Muscle layer of colon (tissue), 2 donors: Measurements from ENCODE around the gene SPIN2A.
"Not testable (repeated sequence)": the region's sequence is repeated elsewhere in the genome, so short reads cannot be mapped to it uniquely, and the experiment has no call there.

Experiments
- H3K27ac ChIP-seq: one replicate; pipeline ENCODE4 v1.7.0; 2013; ENCODE audit warnings: low read depth, mild to moderate bottlenecking, low read length, moderate library complexity
- H3K27me3 ChIP-seq, 2 donors: one replicate each; pipeline ENCODE4 v1.7.0; 2013; ENCODE audit warnings: low read length in 2 of 2, mild to moderate bottlenecking in 2 of 2; ENCODE audit not compliant: insufficient read depth in 2 of 2, control insufficient read depth in 1 of 2
- H3K36me3 ChIP-seq: one replicate; pipeline ENCODE4 v1.7.0; 2013; ENCODE audit warnings: mild to moderate bottlenecking, low read length; ENCODE audit not compliant: insufficient read depth
- H3K4me1 ChIP-seq: one replicate; pipeline ENCODE4 v1.7.0; 2013; ENCODE audit warnings: mild to moderate bottlenecking, low read length; ENCODE audit not compliant: insufficient read depth
- H3K4me3 ChIP-seq, 2 donors: one replicate each; pipeline ENCODE4 v1.7.0; 2013; ENCODE audit warnings: low read length in 2 of 2, low read depth in 1 of 2, mild to moderate bottlenecking in 1 of 2, moderate library complexity in 1 of 2
- H3K9ac ChIP-seq: one replicate; pipeline ENCODE4 v1.7.0; 2013; ENCODE audit warnings: low read length
- H3K9me3 ChIP-seq: one replicate; pipeline ENCODE4 v1.7.0; 2013; ENCODE audit warnings: mild to moderate bottlenecking, low read length
- donor health status: abdominal sarcoma.
- donor health status: Adenocarcinoma of cecum.

Gene SPIN2A

GRCh38 chrX:57137073-57137472, at the start of gene SPIN2A:
Gene SPIN2A, minus strand, starts transcription at chrX:57137397. Its CDS starts 800 bp downstream, at chrX:57136597.
- H3K27me3 ChIP-seq, H3K27ac ChIP-seq, H3K9me3 ChIP-seq, H3K36me3 ChIP-seq, H3K4me3 ChIP-seq, H3K9ac ChIP-seq, H3K4me1 ChIP-seq: not testable (repeated sequence)

DNA sequence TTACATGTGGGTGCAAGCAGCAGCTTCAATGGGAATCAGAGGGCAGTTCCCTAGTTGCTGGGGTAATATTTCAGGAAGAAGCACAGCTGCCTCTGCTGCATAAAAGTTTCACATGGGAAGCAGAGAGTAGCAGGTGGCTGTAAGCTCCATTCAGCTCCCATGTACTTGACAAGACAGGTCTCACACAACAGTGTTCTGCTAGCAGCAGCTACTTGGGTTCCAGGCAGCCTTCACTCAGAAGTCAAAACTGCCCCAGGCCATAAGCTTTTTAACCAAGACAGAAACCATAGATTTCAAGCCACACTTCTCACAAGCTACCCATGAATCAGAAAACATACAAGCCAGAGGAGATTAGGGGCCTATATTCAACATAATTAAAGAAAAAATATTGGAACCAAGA, 41.4 kb upstream of the SPIN2A start:
- H3K9me3 ChIP-seq, result no peaks in the 10 kb centered on the region

GRCh38 chrX:57177070-57177469, 39.9 kb upstream of the SPIN2A start:
- no peak overlapping the region for H3K27ac ChIP-seq
- H3K27me3 ChIP-seq, result no peaks in the 10 kb centered on the region

More for the DNA sequence above, 41.4 kb upstream of the SPIN2A start:
- Histone ChIP-seq H3K4me3 (no peak overlapping the region), H3K9ac (no peak overlapping the region), H3K27ac (no peak overlapping the region), H3K36me3 (no peaks in the 10 kb centered on the region), H3K4me1 (no peaks in the 10 kb centered on the region), H3K27me3 (no peaks in the 10 kb centered on the region)

GRCh38 chrX:57172544-57172943, 35.3 kb upstream of the SPIN2A start:
- no peak overlapping the region for H3K27ac ChIP-seq
- no peaks in the 10 kb centered on the region for H3K9me3 ChIP-seq
- H3K4me3 ChIP-seq, result no peak overlapping the region
- no peaks in the 10 kb centered on the region for H3K36me3 ChIP-seq
- H3K4me1 ChIP-seq, result no peaks in the 10 kb centered on the region
- no peak overlapping the region for H3K9ac ChIP-seq
- no peaks in the 10 kb centered on the region for H3K27me3 ChIP-seq

More at GRCh38 chrX:57177070-57177469, 39.9 kb upstream of the SPIN2A start:
- Histone ChIP-seq H3K36me3 (no peaks in the 10 kb centered on the region), H3K9me3 (no peaks in the 10 kb centered on the region), H3K4me1 (no peaks in the 10 kb centered on the region), H3K9ac (no peak overlapping the region), H3K4me3 (no peak overlapping the region)

- Histone ChIP-seq H3K27me3 (no peaks in the 10 kb centered on the region), H3K27ac (no peak overlapping the region), H3K36me3 (no peaks in the 10 kb centered on the region), H3K4me1 (no peaks in the 10 kb centered on the region), H3K4me3 (no peak overlapping the region), H3K9me3 (no peaks in the 10 kb centered on the region), H3K9ac (no peak overlapping the region)
Measured at GRCh38 chrX:57156397-57157049, 19.3 kb upstream of the SPIN2A start.

DNA sequence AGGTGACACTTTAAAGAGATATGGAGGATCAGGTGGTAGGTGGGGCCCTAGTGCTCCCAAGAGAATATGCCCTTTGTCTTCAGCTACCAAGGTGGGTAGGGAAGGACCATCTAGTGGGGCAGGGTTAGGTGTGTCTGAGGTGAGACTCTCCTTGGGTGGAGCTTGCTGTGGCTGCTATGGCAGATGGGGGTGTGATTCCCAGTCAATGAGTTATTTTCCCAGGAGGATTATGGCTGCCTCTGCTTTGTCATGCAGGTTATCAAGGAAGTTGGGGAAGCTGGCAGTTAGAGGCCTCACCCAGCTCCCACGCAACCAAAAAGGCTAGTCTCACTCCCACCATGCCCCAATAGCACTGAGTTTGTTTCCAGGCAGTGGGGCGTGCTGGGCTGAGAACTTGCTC, 18.0 kb upstream of the SPIN2A start:
- no peak overlapping the region for H3K27ac ChIP-seq

GRCh38 chrX:57152222-57152621, 15.0 kb upstream of the SPIN2A start:
- H3K4me1 ChIP-seq, H3K27me3 ChIP-seq, H3K9me3 ChIP-seq, H3K4me3 ChIP-seq, H3K36me3 ChIP-seq, H3K9ac ChIP-seq, H3K27ac ChIP-seq: not testable (repeated sequence)

More for the DNA sequence above, 18.0 kb upstream of the SPIN2A start:
- no peaks in the 10 kb centered on the region for H3K4me1 ChIP-seq
- H3K9me3 ChIP-seq, result no peaks in the 10 kb centered on the region
- H3K4me3 ChIP-seq, result no peak overlapping the region
- no peak overlapping the region for H3K9ac ChIP-seq
- no peaks in the 10 kb centered on the region for H3K27me3 ChIP-seq
- H3K36me3 ChIP-seq, result no peaks in the 10 kb centered on the region

DNA sequence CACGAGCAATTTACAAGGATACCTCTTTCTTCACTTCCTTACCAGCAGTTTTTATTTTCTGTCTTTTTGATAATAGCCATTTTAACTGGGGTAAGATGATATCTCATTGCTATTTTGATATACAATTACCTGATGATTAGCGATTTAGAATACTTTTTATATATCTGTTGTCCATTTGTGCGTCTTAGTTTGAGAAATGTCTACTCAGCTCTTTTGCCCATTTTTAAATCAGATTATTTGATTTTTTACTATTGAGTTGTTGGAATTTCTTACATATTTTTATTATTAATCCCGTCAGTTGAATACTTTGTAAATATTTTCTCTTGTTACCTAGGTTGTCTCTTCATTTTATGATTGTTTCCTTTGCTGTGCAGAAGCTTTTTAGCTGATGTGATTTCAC, 1.5 kb upstream of the SPIN2A start:
- no peak overlapping the region for H3K9ac ChIP-seq
- no peaks in the 10 kb centered on the region for H3K4me1 ChIP-seq
- no peaks in the 10 kb centered on the region for H3K36me3 ChIP-seq
- no peaks in the 10 kb centered on the region for H3K9me3 ChIP-seq
- no peak overlapping the region for H3K27ac ChIP-seq
- no peaks in the 10 kb centered on the region for H3K27me3 ChIP-seq
- H3K4me3 ChIP-seq, result no peak overlapping the region

DNA sequence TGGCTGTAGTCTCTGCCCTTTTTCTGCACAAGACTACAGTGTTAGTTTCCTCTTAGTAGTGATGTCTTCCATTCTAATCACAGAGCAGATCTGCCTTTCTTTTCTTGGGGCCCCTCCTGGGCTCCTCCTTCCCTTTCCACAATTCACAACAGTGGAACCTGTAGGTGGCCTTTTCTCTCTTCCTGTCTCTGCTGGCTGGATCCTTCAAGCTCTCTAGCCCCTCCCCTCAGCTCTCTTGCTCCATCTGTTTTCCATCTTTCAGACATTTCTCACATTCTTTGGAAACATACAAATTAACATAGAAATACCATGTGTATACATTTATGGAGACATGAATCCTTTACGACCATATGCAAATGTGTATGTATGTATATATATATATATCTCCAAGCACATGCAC, 304 bp upstream of the SPIN2A start:
- H3K4me1 ChIP-seq, result no peaks in the 10 kb centered on the region
- H3K27me3 ChIP-seq, result no peaks in the 10 kb centered on the region
- no peaks in the 10 kb centered on the region for H3K9me3 ChIP-seq
- H3K27ac ChIP-seq, result no peak overlapping the region
- H3K36me3 ChIP-seq, result no peaks in the 10 kb centered on the region
- no peak overlapping the region for H3K9ac ChIP-seq
- no peak overlapping the region for H3K4me3 ChIP-seq

DNA sequence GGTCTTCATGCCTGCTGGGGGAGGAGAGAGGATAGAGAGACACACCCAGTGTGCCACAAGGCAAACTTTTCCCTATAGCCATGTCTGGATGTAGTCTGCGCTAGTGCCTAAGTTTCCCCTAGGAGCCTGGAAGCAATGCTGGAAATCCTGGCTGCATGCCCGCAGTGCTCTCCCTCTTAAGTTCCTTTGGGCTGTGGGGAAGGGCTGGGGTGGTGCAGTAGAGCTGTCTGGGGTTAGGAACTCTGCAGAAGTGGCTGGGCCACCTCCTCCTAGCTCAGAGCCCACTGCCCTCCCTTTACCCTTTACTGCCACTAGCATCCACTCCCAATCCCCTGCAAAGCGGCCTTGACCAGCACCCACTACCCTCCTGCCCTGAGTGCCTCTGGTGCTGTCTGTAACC, 608 bp downstream of the SPIN2A start:
- H3K27ac ChIP-seq, H3K4me1 ChIP-seq, H3K36me3 ChIP-seq, H3K9me3 ChIP-seq, H3K4me3 ChIP-seq, H3K9ac ChIP-seq, H3K27me3 ChIP-seq: not testable (repeated sequence)

DNA sequence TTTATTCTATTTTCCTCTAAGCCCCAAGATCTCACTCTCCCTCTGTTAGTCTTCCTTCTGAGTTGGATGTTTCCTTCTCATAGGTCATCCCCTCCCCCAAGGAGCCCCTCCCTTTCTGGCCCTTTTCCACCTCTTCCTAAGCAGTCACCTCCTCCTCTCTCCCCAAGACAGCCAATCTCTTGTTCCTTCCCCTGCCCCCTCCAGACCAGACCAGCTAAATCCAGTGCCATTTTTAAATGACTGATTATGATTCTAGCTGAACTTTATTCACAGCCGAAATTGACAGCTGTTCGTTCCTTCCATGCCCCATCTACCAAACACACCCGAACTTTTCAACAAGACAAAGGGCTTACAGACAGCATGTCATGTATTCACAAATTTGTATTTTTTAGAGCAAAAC, 1.9 kb downstream of the SPIN2A start:
- no peak overlapping the region for H3K4me3 ChIP-seq
- no peaks in the 10 kb centered on the region for H3K4me1 ChIP-seq
- H3K27me3 ChIP-seq, result no peaks in the 10 kb centered on the region
- H3K9ac ChIP-seq, result no peak overlapping the region
- no peaks in the 10 kb centered on the region for H3K9me3 ChIP-seq
- H3K27ac ChIP-seq, result no peak overlapping the region
- H3K36me3 ChIP-seq, result no peaks in the 10 kb centered on the region

- H3K27me3 ChIP-seq, result no peaks in the 10 kb centered on the region
- no peaks in the 10 kb centered on the region for H3K36me3 ChIP-seq
- no peak overlapping the region for H3K4me3 ChIP-seq
- H3K27ac ChIP-seq, result no peak overlapping the region
- H3K9me3 ChIP-seq, result no peaks in the 10 kb centered on the region
- H3K4me1 ChIP-seq, result no peaks in the 10 kb centered on the region
- no peak overlapping the region for H3K9ac ChIP-seq
Measured at GRCh38 chrX:57134702-57135101, 2.5 kb downstream of the SPIN2A start.
